AG09319 (cell line): Measurements from ENCODE around the gene FYB1.
"Not testable (repeated sequence)": the region's sequence is repeated elsewhere in the genome, so short reads cannot be mapped to it uniquely, and the experiment has no call there.

Experiments used
- DNase-seq: peaks from one replicate; pipeline ENCODE4 v3.0.0-alpha.2; 2010; ENCODE audit warnings: low read depth; ENCODE audit errors: extremely low read depth
- TF ChIP-seq, protein P1 (sequence below): IDR thresholded peaks from 2 replicates; pipeline ENCODE4 v1.5.1; 2011; ENCODE audit warnings: low read depth, mild to moderate bottlenecking, inconsistent platforms, low read length, moderate library complexity

The FYB1 gene

DNA sequence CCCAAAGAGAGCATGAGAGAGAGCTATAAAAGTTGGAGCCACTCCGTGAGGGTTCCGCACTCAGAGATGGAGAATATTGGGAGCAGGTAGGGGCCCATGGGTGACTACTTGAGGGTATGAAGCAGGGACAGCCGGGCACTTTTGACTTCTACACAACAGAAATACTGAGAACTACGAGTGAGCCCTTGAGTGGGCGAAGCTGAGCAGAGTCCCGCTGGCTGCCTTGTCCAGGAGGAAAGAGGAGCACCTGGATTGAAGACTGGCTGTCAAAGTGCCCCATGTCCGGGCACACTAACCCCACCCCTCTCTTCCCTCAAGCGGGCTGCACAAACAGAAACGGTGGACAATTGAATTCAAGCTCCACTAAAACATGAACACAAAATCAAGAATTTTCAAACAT, 33.6 kb downstream of the FYB1 start:
- no peak for DNase-seq
- TF ChIP-seq, protein P1, sequence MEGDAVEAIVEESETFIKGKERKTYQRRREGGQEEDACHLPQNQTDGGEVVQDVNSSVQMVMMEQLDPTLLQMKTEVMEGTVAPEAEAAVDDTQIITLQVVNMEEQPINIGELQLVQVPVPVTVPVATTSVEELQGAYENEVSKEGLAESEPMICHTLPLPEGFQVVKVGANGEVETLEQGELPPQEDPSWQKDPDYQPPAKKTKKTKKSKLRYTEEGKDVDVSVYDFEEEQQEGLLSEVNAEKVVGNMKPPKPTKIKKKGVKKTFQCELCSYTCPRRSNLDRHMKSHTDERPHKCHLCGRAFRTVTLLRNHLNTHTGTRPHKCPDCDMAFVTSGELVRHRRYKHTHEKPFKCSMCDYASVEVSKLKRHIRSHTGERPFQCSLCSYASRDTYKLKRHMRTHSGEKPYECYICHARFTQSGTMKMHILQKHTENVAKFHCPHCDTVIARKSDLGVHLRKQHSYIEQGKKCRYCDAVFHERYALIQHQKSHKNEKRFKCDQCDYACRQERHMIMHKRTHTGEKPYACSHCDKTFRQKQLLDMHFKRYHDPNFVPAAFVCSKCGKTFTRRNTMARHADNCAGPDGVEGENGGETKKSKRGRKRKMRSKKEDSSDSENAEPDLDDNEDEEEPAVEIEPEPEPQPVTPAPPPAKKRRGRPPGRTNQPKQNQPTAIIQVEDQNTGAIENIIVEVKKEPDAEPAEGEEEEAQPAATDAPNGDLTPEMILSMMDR = no peak

GRCh38 chr5:39179561-39179960, 39.8 kb downstream of the FYB1 start:
- not testable (repeated sequence) for DNase-seq

- TF ChIP-seq, protein P1 = no peak
- DNase-seq = no peak
Measured at GRCh38 chr5:39178861-39179260, 40.5 kb downstream of the FYB1 start.

GRCh38 chr5:39178171-39178570, 41.2 kb downstream of the FYB1 start:
- TF ChIP-seq, protein P1 = no peak
- DNase-seq = no peak

- TF ChIP-seq, protein P1 = no peak
- DNase-seq = no peak
Measured at GRCh38 chr5:39177631-39177964, 41.8 kb downstream of the FYB1 start.

GRCh38 chr5:39176759-39177630, 42.4 kb downstream of the FYB1 start:
- DNase-seq = no peak
- TF ChIP-seq, protein P1 = no peak

GRCh38 chr5:39175273-39175955, 43.9 kb downstream of the FYB1 start:
- TF ChIP-seq, protein P1 = no peak
- DNase-seq = no peak

GRCh38 chr5:39173069-39173468, 46.3 kb downstream of the FYB1 start:
- TF ChIP-seq, protein P1 = no peak

More at GRCh38 chr5:39173069-39173468, 46.3 kb downstream of the FYB1 start:
- no peak for DNase-seq
